GM12872 (cell line): ENCODE measurements around the gene EDIL3.

Experiments used
- CTCF ChIP-seq: IDR thresholded peaks from 3 replicates; pipeline ENCODE4 v1.5.1; 2011; ENCODE audit warnings: low read depth, mild to moderate bottlenecking, low read length, moderate library complexity; ENCODE audit not compliant: insufficient read depth

EDIL3 gene

GRCh38 chr5:83993803-83994202 lies 390.9 kb downstream of the EDIL3 start:
- no peak for TF ChIP-seq CTCF

GRCh38 chr5:83991566-83992224 lies 393.0 kb downstream of the EDIL3 start:
- no peak for TF ChIP-seq CTCF

GRCh38 chr5:83988293-83988685 lies 396.4 kb downstream of the EDIL3 start:
- TF ChIP-seq CTCF, result no peak

GRCh38 chr5:83987513-83988292 lies 397.0 kb downstream of the EDIL3 start:
- TF ChIP-seq CTCF, result no peak

- TF ChIP-seq CTCF, result no peak
Observed at GRCh38 chr5:83983852-83984251, 400.8 kb downstream of the EDIL3 start.

- no peak for TF ChIP-seq CTCF
Observed at GRCh38 chr5:83973925-83974815, 410.5 kb downstream of the EDIL3 start.

GRCh38 chr5:83972909-83973308 lies 411.8 kb downstream of the EDIL3 start:
- no peak for TF ChIP-seq CTCF
